WTC11 (cell line): ENCODE measurements around the gene KLK14.

Experiments
- ATF3 ChIP-seq: sonication (generic); formaldehyde crosslinking; conservative IDR thresholded peaks from 2 replicates; pipeline ENCODE4 v1.8.1; 2022; ENCODE audit warnings: mild to moderate bottlenecking, missing genetic modification reagents
- CTCF ChIP-seq: fragments of 200-600 bp; IDR thresholded peaks from 2 replicates; pipeline ENCODE4 v1.8.0; 2022; ENCODE audit warnings: antibody characterized with exemption
- ELF4 ChIP-seq: sonication (generic); formaldehyde crosslinking; IDR thresholded peaks from 2 replicates; pipeline ENCODE4 v1.8.1; 2022; ENCODE audit warnings: low read depth, mild to moderate bottlenecking, moderate library complexity, missing genetic modification reagents
- JUN ChIP-seq: sonication (generic); formaldehyde crosslinking; IDR thresholded peaks from 2 replicates; pipeline ENCODE4 v1.8.0; 2023; ENCODE audit warnings: mild to moderate bottlenecking, missing genetic modification reagents
- NR1H2 ChIP-seq: sonication (generic); formaldehyde crosslinking; IDR thresholded peaks from 2 replicates; pipeline ENCODE4 v1.9.0; 2021; ENCODE audit warnings: mild to moderate bottlenecking, moderate library complexity, missing genetic modification reagents
- USF2 ChIP-seq: sonication (generic); formaldehyde crosslinking; IDR thresholded peaks from 2 replicates; pipeline ENCODE4 v1.8.1; 2023; ENCODE audit warnings: mild to moderate bottlenecking, missing genetic modification reagents, moderate library complexity
- ZNF317 ChIP-seq: sonication (generic); formaldehyde crosslinking; IDR thresholded peaks from 2 replicates; pipeline ENCODE4 v1.8.1; 2023; ENCODE audit warnings: low read depth, mild to moderate bottlenecking, moderate library complexity, missing genetic modification reagents, borderline replicate concordance

- TF ChIP-seq JUN (CRISPR knock-in tag) = no peak
- TF ChIP-seq CTCF = peak; percentile 80
- TF ChIP-seq ELF4 (CRISPR knock-in tag) = no peak
- TF ChIP-seq USF2 = no peak
- TF ChIP-seq ZNF317 (CRISPR knock-in tag) = no peak
- no peak for TF ChIP-seq ATF3 (CRISPR knock-in tag)
- no peak for TF ChIP-seq NR1H2 (CRISPR knock-in tag)
Measured at GRCh38 chr19:51097166-51097738, 14.6 kb upstream of the KLK14 start.
